Stimulated activated CD8-positive, alpha-beta memory T cell treated with anti-CD3 and anti-CD28 coated beads, Interleukin-12 subunit alpha, Interleukin-12 subunit beta, amount 100 ng/mL, for 4 hours (primary cell): Measurements from ENCODE around the gene KLF2.
"Not testable (repeated sequence)": the region's sequence is repeated elsewhere in the genome, so short reads cannot be mapped to it uniquely, and the experiment has no call there.

ENCODE experiments used
- DNase-seq: peaks from one replicate; pipeline ENCODE4 v3.0.0-alpha.2; 2020; ENCODE audit warnings: low read depth

KLF2 gene

DNA sequence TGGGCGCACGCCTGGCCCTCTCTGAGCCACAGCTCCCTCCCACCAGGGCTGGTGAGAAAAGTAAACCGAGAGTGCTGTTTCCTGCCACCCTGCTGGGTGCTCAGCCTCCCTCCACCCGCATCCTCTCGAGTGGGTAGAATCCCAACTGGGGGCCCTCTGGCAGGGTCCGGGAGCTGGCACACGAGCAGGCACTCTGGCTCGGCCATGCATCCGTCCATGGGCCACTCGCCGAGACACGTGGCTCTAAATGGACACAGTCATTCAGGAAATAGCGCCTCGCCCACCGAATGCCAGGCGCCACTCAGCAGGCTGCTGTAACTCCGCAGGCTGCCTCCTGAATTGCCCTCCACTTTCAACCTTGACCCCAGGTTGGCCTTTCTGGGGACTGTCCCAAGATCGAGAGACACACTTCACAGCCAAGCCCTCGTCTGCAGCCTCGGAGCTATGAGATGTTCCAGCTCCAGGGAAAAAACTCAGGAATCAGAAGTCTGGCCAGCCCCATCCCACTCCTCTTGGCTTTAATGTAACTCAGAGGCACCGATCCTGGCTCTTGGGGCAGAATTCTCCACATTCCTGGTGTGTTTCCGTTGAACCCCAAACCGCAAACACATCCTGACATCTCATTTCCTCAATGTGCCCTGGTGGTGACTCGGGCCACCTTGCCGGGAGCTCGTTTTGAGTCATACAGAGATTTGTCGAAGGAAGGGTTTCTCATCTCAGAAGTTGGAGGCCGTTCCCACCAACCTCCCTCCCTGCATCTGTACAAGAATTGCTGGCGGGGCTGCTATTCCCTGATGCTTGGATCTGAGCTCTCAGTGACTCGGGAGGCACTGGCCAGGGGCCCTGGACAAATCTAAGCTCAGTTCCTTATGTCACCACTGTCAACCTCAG lies 14.1 kb downstream of the KLF2 start:
- peak; percentile 36 for DNase-seq

DNA sequence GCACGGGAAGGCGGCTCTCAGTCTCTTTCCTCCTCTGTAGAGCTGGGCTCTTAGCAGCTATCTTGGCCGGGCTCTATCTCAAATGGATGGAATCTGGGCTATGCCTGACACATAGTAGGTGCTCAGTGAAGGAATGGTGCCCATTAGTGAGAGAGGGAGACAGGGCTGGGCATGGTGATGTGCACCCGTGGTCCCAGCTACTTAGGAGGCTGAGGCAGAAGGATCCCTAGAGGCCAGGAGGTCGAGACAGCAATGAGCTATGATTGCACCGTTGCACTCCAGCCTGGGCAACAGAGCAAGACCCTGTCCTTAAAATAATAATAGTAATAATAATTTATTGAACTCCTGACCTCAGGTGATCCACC lies 14.7 kb downstream of the KLF2 start:
- DNase-seq, result no peak

DNA sequence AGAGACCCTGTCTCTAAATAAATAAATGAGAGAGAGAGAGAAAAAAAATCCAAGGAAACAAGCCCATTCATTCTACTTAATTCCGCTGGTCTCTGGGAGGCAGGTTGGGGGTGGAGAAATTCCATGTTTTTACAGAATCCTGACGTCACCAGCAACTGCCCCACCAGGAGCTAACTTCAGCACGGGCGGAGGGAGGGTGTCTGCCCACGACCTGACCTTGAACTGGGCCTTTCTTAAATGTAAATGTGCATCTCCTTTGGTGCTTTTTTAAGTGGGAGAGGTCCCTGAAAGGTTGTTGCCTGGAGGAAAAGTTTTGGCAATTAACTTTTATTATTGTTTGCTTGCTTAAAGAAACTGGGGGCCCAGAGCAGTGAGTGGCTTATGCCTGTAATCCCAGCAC lies 15.5 kb downstream of the KLF2 start:
- DNase-seq, result no peak

DNA sequence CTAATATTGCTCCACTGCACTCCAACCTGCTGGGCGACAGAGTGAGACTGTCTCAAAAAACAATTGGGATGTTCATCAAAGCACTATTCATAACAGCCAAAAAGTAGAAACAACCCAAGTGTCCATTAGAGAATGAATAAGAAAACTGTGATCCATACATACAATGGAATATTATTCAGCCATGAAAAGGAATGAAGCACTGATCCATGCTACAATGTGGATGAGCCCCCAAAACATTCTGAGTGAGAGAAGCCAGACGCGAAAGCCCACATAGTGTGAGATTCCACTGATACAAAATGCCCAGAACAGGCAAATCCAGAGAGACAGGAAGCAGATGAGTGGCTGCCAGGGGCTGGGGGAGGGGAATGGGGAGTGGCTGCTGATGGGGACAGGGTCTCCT lies 16.0 kb downstream of the KLF2 start:
- no peak for DNase-seq

DNA sequence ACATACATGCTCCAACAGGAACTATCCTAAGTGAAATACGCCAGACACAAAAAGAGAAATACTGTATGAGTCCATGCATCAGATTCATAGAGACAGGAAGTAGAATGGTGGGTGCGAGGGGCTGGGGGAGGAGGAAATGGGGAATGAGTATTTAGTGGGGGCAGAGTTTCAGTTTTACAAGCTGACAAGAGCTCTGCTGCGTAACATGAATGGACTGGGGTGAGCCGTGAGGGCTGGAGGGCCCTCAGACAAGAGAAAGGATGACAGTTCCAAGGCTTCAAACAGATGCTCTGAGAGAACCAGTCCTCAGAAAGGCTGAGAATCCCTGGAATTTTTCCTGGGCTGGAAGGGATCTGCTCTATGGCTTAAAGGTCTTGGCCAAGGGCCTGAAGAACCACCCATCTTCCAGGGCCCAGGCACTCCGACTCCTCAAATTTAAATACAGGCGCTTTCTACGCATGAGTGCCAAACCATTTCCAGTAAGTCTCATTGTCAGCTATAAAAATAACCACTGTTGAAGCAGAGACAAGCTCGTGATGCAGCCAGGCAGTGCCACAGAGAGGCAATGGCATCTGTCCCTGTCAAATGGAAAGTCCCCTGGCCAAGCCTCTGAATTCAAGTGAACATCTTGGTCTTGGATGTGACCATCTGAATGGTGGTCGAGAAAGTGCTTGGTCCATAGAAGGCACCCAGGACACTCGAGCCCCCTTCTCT lies 17.5 kb downstream of the KLF2 start:
- peak; percentile 33 for DNase-seq

DNA sequence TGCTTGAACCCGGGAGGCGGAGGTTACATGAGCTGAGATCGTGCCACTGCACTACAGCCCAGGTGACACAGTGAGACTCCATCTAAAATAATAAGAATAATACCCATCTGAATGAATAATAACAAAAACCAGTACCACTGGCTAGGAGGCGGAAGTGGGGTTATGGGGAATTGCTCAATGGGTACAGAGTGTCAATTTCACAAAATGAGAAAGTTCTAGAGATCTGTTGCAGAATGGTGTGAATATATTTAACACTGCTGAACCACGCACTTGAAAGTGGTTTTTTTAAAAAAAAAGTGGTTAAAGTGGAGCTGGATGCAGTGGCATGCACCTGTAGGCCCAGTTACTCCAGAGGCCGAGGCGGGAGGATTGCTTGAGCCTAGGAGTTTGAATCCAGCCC lies 18.5 kb downstream of the KLF2 start:
- no peak for DNase-seq

DNA sequence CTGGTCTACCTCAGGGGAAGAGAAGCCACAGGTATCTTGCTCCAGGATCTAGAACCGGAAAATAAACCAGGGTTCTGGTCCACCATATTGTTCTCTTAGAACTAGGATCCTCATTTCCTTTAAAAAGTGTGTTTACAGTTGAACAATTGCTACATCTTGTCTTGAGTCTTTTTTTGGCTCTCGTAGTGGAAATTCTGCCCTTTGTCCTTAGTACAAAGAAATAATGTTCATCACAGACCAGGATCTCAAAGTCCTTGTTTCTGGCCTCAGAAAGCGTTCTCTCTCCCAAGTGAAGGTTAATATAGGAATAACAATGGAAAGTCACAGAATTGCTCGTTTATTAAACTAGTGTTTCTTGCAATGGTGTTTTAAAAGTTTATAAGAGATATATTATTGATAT lies 20.8 kb downstream of the KLF2 start:
- no peak for DNase-seq

DNA sequence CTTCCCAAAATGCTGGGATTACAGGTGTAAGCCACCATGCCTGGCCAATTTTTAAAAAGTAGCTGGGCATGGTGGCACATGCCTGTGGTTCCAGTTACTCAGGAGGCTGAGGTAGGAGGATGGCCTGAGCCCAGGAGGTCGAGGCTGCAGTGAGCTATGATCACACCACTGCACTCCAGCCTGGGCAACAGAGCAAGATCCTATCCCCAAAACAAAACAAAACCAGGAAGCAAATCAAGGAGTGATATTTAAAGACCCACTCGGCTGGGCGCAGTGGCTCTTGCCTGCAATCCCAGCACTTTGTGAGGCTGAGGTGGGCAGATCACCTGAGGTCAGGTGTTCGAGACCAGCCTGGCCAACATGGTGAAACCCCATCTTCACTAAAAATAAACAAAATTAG lies 22.5 kb downstream of the KLF2 start:
- DNase-seq, result not testable (repeated sequence)

DNA sequence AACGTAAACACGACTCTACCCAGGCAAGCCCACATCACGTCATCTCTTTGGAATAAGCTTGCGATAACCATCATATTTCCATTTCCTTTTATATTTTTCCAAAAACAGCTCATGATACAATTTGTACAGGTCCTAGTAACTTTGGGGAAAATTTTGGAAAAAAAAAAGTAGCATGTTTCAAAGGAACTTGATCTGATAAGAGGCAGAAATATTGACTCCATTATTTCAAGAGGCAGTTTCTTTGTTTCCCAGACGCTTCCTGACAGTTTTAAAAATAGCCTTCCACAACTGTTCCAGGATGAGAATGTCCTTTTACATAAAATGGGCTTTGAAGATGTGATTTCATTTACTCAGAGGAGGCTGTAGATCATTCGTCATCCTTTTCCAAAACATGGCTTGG lies 23.1 kb downstream of the KLF2 start:
- no peak for DNase-seq

DNA sequence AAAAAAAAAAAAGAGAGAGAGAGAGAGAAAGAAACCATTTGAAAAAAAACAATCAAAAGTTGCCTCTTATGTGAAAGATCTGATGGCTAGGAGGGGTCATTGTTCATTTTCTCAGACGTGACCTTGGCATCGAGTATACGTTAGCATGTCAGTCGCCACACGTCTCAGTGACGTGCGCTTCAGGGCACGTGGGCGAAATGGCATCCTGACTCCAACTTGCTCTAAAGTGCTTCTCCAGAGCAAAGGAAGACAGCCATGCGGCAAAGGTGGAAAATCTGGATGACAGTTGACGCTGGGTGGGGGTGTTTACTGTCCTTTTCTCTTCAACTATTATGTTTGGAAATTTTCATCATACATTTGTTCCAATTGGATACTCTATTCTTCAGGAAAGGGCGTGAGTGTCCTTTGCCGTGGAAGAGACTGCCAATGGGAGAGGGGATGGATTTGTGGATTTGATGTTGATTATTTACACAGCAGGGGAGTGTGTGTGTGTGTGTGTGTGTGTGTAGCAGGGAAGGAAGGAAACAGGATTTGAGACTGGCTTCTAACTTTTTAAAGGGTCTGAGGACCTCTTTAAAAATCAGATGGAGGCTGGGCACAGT lies 25.0 kb downstream of the KLF2 start:
- no peak for DNase-seq

DNA sequence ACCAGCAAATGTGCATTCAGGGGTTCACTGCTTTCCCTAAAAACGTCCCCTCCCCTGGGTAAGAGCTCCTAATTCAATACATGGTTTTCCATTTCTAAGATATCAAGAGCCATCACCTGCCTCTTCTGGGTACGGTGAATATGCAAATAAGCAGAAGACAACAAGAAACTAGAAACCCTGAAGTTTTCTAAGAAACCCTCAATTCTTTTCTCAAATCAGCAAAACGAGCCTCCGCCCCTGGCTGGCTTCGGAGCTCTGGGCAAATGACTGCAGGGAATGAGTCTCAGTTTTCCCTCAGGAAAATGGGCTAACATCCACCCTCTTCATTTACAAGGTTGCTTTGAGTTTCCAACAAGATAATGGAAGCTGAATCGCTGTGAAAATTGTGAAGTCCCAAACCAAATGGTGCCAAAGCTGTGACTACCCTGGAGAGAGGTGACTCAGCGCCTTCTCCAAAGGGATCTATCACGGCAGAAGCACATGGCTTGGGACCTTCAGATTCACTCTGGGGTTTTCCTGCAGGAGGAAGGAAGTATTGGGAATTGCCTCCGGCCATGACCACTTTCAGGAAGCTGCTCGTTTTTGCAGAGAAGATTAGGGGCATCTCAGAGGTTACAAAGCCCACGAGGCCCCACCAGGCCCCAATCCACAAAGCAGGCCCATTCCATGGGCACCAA lies 26.6 kb downstream of the KLF2 start:
- DNase-seq, result no peak

DNA sequence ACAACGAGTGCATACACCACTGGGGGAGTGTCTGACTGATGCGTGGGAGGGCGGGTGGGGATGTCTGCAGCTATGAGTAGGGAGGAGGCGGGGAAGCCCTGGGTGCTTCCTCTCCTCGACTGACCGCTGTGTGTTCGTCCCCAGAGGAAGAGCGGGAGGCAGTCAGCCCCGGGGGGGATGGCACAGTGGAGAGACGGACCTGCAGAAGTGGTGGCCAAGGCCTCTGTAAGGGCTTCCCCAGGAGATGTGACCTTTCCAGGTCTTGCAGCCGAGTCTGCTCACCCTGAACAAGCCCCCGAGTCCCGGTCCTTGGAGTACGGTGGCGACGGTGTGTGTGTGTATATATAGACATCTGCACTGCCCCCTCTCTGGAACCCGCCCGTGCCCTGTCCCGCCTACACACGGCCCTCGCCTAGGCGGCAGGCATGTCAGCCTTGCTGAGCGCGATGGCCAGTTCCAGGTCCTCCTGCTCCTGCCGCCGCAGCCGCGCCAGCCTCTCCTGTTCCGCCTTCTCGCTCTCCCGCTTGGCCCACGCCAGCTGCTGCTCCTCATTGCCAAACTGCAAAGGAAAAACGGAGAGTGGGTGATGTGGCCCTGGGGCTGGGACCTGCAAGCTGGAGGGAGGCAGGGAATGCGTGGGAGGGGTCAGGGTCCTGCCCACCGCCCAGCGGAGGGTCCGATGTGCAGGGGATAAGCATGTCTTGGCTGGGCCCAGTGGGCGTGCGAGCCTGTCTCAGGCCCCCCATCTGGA lies 30.8 kb downstream of the KLF2 start:
- DNase-seq, result no peak

DNA sequence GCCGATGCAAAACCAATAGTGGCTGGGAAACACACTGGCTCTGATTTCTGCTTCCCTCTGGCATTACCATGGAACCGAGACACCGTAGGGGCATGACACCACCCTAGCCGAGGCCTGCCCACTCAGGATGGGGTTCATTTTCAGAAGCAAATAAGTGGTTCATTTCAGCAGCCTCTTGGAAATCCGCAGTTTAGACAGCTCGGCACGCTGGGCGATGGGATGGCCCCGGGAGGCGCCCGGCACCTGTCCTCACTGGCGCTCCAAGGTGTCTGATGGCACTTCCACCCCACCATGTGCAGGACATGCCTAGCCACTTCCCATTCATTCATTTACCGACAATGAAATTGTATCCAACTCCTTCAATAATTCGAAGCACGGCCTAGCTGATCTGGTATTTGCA lies 33.8 kb downstream of the KLF2 start:
- DNase-seq, result no peak

DNA sequence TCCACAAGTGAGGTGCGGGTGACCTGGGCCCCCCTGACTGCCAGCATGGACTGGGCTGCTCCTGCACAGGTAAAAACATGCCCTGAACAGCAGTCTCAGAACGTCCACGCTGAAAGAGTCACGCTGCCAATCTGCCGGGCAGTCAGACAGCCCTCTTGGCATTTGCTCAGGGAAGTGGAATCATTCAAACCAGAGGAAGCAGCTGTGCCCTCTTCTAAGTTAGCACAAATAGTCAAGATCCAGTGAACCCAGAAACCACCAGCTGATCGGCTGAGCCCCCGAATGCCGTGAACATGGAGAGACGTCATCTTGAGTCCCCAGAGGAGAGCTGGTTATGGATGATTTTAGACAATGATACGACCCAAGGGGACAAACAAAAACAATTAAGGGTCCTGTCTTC lies 34.4 kb downstream of the KLF2 start:
- no peak for DNase-seq

DNA sequence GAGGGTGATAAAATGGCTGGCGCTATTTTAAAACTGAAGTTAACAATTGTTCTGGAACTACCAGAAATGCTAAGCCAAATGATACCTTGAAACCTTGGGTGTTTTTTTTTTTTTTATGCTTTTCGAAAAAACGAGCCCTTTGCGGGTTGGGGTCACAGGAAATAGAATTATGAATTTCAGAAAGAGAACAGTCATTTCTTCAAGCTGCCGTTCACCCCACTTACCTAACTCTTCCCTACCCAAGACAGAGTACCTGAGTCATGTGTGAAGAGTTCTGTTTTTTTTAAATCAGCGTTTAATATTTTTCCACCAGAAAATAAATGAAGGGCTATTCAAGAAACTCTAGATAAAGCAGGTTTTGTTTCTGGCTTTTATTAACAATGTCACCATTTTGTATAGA lies 35.3 kb downstream of the KLF2 start:
- no peak for DNase-seq

DNA sequence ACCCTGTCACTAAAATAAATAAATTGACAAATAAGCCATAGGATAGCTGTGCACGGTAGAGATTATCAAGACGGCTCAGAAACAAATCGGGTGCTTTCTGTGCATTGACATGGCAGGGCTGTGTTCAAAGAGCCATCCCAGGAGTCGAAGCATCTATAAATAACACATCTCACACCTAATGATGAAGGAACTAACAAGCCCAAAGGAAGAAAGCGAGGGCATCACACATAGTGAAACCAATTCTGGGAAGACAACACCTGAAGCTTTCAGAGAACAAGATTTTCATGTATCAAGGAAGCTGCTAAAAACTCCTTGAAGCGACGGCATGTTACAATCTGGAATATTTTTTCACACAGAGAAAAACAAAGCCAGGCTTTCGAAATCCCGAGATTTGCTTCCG lies 36.1 kb downstream of the KLF2 start:
- no peak for DNase-seq

DNA sequence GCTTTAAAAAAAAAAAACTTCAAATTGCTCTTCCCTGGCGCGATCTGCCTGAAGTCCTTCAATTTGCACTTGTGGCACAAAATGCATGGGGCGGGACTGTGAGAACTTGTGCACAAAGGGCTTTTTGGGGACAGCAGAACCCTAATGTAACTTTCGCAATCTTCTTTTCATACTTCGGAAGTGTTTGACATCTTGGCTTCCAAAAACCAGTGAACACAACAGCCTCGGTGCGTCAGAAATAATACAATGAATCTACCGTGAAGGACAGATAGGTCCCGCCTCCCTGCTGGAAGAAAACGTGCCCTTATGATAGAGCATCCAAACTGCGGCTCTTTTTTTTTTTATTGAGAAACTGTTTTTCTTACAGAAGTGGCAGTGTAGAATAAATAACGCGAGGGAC lies 36.6 kb downstream of the KLF2 start:
- no peak for DNase-seq

DNA sequence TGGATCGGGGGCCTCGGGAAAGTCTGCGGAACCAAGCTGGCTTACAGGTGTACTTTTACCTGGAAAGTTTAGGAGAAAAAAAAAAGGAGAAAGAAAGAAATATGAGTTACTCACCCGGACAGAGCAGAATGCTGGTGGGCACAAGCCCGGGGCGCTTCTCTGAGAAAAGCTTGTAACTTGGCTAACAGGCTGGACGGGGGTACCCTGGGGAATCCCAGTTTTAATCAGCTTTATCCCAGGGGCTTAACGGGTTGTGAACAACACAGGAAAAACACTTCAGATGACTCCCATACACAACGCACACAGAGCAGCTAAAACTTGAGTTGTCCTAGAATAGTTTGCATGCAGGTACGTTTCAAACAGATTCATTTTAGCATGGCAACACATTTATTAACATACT lies 37.3 kb downstream of the KLF2 start:
- DNase-seq, result no peak

DNA sequence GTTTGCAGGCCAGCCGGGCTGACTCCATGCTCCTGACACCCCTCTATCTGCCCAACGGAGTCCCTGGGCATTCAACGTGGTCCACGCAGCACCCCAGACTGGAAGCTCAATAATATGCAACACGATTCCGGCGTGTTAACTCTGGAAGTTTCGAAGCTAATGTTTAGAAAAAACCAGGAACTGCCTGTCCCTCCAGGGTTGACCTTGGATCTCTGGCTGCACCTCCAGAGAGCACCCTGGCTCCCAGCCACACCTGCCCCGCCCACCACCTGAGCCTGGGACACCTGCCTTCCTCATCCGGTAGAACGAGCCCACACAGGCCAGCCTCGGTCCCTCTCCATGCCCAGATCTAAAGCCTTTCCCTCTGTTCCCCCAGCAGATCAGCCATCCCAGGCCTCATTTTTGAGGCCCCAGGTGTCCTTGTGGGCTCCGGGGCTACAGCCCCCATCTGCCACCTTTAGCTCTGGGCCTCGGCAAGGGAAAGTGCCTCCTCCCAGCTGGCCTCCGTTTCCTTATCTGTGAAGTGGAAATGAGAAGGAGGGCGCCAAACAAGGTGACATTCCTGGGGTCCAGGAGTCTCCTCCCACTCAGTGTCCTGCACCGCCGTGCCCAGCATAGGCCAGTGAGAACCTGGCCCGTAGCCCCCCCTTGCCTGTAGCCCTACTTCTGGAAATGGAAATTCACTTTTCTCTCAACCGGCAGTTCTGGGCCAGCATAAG lies 38.7 kb downstream of the KLF2 start:
- DNase-seq, result no peak

DNA sequence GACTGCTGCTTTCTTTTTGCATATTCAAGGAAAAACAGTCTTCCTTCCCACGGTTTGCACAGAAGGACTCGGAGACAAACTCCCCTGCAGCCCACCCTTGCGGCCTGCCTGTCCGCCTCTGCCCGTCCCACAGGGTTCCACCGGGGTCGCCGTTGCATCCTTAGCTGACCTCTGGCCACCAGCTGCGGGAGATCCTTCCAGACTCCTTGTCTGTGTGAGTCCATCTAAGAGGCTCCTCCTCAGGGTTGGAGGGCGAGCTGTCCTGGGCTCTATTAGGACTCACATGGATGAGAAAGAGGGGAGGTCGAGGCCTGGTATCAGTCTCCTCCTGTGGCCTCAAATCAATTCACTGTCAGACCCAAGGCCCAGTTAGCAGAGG lies 39.2 kb downstream of the KLF2 start:
- DNase-seq, result no peak

DNA sequence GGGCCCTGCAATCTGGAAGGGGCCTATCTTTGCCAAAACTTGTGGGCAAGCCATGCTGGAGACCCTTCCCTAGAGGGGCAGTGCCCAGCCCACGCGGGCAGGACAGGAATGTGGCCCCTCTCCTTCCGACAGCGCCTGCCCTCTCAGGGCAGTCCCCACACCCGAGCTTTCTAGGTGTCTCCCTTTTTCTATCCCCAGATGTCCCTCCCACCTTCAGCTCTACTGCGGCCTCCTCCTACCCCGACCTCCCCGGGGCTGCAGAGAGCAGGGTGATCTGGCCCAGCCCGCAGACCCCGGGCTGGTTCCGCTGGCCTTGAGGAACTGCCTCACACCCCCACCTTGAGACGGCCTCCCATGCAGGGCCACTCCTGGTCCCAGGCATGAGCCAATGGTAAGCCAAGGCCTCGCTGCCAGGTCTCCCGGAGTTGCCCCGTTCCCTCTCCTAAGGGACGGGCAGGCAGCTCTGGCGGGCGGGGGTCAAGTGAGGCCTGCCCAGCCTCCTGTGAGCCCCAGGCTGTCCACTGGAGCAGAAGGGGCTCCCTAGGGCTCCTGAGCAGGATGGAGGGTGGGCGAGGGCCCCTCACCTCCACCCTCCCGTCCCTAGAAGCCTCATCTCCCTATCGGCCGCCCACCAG lies 39.7 kb downstream of the KLF2 start:
- no peak for DNase-seq
